Measurements from ENCODE around the gene PDLIM1.

DNA sequence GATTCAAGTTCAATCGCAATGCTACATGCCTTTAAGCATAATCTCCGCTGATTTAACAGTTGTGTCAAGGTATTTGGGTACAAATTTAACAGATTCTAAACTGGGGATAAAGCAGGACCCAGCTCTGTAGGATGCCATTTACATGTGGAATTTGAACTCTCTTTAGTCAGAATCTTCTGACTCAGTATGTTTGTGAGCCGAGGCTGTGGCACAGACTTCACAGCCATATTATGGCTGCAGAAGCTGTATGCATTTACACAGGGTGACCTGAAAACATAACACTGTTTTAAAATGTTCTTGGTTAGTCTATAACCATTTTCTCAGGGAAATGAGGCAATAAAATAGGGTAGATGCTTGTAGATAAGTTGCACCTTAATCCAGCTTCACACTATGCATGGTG is 8.7 kb downstream of the PDLIM1 start:
- TF ChIP-seq EZH2 (IDR thresholded peaks at IDR 0.05) (no peak), POLR2AphosphoS5 (IDR thresholded peaks at IDR 0.05; ENCODE audit: borderline replicate concordance, low read depth, low read length) (no peak)
